ENCODE results near the gene MCC.

MCC gene

DNA sequence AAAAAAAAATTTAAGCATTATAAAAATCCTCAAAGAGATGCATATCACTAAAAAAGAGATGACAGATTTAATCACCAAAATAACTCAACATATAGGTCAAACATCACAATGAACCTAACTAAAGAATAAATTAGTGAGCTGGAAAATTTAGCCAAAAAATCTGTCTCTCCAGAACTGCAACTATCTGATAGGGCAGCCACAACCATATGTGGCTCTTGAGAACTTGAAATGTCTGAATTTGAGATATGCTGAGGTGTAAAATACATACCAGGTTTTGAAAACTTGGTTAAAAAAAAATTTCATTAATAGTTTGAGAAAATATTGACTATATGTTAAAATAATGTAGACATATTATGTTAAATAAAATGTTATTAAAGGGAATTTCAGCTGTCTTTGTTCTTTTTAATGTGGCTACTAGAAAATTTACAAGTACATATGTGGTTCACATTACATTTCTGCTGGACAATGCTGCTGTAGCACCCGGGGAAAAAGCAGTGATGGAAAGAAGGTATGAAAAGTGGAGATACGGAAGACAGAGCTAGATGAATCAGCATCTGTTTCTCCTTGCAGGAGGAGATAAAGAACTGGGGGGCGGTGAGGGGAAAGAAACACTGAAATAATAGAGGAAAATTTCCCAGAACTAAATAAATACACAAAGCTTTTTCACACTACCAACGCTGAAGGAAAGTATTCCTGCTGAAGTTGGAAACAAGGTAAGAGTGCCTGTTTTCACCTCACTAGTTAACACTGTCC, 445.6 kb downstream of the MCC start:
- DNase-seq (ENCODE audit: low read depth in 4 of 4, low spot score in 1 of 4) = no peak

DNA sequence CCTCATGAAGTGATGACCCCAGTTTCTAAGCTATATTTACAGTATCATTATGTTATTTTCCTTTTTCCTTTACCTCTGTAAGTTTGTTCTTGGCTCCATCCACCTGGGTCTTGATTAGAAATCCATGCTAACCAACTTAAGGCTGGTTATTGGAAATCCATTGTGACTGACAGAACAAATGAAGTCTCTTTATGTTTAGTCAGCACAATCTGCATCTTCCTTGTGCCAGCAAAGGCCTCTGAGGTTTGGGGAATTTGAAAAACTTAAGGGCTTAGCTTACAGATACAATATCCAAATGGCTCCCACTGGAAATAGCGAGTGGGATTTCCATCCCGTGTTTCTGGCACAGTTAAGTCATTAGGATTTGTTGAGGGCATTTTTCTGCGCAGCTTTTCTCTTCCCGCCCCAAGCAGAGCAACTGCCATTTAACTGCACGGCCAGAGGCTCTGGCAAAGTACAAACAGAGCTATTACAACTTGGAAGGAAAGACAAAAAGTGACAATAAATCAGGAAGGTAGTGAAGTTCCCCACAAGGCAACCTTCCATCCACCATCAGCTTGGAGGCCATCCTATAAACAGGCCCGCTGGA, 447.5 kb downstream of the MCC start:
- DNase-seq (ENCODE audit: low read depth in 4 of 4, low spot score in 1 of 4) = no peak

DNA sequence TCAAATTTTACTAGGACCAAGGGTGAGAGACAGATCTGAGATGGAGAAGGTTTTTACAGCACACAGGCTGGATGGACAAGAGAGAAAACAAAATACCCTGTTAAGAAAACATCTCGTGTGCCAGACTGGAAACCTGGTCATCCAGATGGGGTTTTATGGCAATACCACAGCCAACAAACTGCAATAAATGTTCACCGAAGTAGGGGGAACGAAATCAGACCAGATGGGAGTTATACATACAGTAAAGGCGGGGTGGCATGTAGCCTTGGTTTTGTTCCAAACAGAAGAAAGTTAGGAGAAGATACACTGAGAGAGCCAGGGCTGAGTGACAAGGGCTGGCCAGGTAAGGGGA, 448.3 kb downstream of the MCC start:
- no peak for DNase-seq (ENCODE audit: low read depth in 4 of 4, low spot score in 1 of 4)

DNA sequence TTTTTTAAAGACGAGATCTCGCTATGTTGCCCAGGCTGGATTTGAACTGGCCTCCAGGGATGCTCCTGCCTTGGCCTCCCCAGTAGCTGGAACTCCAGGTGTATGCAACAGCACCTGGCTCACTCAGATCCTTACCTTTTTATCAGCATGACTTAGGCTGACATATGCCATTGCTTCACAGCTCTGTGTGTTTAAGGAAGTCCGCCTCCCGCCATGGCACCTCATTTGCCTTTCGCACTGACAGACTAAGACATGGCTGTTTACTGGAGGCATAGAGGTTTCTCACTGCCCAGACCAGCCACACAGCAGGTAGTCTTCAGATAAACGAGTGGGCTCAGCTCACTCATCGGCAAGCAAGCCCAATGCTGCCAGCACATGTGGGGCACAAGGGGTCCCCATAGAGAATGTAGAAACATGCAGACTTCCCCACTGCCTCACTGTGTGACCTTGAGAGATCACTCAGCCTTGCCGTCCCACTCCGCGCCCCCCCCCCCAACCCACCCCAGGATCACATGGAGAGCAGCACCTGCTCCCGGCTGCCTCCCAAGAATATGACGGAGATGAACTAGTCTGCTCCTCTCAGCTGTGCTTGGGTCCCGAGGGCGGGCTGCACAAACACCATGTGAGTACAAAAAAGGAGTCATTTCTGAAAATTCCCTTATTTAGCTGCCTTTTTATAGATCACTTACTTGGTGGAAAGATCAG, 448.9 kb downstream of the MCC start:
- DNase-seq (ENCODE audit: low read depth in 4 of 4, low spot score in 1 of 4) = no peak

DNA sequence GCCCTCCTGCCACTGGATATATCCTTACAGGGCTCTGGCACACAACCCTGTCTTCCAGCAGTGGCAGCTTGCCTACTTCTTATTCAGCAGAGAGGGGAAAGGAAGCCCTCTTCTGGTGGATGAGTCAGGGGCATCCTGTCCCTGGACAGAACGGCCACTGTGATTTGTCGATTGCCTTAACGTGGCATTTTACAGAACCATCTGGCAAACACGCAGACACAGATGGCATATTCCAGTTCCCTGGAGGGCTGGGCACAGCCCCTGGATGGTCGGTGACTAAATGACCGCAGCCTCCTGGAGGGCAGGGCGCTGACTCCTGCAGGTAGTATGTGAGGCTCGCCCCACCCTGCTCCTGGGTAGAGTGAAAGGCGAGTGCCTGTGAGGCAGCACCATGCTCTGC, 449.5 kb downstream of the MCC start:
- no peak for DNase-seq (ENCODE audit: low read depth in 4 of 4, low spot score in 1 of 4)

DNA sequence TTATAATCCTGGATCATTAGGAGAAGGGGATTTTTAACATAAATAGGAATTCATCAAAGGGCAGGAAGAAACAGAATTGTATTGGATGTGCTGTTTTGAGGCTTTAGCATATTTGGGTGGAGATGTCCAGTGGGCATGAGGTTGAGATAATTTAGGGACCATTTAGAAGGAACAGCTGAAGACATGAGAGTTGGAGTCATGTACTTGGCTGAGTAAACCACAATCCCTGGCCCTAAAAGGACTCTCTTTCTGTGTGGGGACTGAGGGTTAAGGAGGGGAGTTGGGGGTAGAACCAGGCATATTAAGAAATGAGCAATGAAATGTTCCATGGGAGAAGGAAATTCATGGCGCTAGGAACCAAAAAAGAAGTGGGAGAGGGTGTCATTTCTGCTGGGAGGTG, 450.1 kb downstream of the MCC start:
- no peak for DNase-seq (ENCODE audit: low read depth in 4 of 4, low spot score in 1 of 4)

DNA sequence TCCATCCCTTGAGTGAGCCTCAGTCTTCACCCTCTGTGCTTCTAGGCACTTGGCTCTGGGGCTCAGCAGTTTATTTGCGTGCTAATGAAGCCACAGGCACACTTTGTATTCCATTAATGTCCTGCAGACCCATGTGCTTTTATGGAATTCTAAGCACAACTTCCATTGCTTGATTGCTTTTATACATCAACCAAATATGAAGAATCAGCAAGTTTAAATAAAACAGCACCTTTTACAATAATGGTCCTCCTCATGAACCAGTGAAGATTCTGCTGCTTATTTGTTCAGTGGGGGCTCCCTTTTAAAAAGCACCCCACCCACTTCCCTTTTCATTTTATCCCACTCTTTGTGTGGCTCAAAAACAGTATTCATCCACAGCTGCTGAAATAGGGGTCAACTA, 451.4 kb downstream of the MCC start:
- no peak for DNase-seq (ENCODE audit: low read depth in 4 of 4, low spot score in 1 of 4)

DNA sequence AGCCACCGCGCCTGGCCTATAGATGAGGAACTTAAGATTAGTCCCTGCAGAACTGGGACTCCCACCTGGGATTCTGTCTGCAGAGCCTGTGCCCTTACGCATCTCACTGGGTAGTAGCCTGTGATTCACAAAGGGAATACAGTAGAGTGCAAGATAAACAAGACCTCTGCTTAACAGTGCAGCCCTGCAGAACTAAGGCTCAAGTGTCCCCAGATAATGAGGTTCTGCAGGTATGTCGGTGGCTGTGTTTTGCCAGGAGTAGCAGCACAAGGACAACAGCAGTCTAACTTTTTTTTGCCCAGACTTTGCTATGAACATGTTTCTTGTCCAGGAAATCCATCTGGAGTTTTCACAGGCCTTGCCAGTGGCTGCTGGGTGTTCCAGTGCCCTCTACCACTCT, 451.9 kb downstream of the MCC start:
- no peak for DNase-seq (ENCODE audit: low read depth in 4 of 4, low spot score in 1 of 4)

DNA sequence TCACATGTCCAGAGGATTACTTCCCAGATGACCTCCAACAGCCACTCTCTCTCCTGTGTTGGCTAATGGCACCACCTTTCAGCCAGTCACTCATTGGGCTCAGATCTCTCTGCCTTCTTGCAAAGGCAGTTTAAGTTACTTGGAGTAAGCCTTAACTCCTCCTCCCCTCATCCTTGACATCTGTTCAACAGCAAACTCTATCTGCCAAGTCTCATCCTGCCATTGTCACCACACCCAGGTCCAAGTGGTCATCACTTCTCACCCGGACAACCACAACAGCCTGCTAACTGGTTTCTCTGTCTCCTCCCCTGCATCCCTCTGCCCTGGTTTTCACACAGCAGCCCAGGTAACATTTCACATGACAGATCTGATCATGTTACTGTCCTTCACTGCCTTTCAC, 453.2 kb downstream of the MCC start:
- DNase-seq (ENCODE audit: low read depth in 4 of 4, low spot score in 1 of 4) = no peak

DNA sequence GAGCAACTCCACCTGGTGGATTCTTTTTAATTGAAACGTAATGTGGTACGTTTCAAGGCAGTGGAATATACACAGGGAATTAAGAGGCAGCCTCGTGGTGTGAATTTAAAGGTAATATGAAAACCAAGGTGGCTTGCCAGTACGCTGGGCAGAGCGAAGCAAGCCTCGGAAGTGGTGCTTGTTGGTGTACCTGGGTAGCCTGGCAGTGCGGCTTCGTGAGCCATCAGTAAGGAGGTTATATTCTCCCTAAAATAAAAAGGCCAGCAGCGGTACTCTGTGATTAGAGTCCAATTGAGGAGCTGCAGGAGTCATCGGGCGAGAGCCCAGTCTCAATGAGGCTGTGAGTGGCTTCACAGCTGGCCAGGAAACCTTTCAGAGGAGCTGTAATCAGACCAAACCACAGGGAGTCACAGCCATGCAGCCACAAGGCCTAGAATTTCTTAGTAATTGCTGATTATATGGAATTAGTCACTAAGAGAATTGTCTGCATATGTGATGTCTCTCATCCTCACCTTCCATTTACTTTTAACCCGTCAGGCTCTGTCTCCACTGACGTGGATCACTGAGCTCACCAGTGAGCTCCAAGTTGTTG, 454.0 kb downstream of the MCC start:
- no peak for DNase-seq (ENCODE audit: low read depth in 4 of 4, low spot score in 1 of 4)

DNA sequence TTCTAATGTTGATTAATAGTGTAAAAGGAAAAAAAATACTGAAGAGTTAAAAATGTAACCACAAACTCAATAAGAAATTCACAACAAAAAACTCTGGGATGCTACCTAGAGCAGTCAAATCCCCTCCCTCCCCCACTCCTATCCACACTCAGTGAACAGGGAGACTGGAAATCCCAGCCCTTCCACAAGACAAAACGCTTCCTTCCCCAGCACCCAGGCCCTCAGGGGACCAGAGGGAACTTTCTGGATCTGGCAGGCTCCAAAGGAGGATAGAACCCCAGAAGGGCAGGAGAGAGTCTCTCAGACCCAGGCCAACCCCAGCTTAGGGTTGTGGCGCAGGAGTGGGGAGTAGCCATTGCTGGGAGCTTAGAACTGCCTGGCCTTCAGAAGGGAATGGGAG, 456.7 kb downstream of the MCC start:
- no peak for DNase-seq (ENCODE audit: low read depth in 4 of 4, low spot score in 1 of 4)

DNA sequence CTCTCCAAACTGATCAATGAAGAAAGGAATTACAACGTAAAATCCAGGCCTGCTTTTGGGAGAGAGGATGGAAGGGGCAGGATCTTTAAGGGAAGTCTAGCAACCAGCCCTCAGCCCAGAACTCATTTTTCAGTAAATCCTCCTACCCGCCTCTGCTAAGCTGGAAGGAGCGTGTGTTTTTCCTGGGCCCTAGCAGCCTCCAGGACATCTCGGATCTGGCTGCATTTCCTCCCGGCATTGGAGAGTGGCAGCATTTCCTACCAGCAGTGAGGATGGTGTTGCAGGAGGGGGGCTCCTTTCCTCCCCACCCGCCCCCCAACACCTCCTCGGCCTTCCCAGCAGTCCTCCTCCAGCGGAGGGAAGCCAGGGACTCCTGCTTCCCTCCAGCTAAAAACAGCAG, 457.1 kb downstream of the MCC start:
- DNase-seq (ENCODE audit: low read depth in 4 of 4, low spot score in 1 of 4) = no peak

DNA sequence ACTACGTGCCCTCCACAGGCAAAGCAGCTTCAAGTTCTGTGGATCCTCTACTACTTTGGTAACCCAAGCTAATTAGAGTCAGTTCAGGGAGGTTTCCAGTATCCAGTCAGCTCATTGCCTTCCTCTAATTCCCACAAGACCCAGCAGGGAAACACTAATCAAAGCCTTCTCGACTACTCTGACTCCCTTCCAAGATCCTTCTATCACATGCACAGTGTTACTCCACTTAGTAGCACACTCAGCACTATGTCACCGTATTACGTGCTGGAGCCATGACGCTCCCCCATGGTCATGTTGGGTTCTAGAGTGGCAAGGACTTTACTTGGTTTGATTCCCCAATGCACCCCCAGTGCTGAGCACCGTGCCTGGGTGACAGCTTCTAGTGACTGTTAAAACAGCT, 458.6 kb downstream of the MCC start:
- no peak for DNase-seq (ENCODE audit: low read depth in 4 of 4, low spot score in 1 of 4)

DNA sequence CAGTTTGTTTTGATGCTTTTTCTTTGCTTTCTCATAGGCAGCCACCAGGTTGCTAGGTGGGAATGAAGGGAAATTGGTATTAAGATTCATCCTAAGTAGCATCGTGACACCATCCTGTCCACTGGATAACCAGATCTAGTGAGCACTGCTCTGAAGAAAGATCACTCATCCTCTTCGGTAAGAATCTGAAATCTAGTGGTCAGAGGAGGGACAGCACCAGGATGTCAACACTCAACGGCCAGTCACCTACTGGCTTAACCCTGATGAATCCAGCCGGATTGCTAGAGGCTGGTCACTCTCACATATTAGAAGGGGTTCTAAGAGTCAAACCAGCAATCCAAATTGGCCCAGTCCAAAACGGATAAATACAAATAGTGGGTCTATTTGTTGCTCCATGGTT, 460.8 kb downstream of the MCC start:
- DNase-seq (ENCODE audit: low read depth in 4 of 4, low spot score in 1 of 4) = no peak

DNA sequence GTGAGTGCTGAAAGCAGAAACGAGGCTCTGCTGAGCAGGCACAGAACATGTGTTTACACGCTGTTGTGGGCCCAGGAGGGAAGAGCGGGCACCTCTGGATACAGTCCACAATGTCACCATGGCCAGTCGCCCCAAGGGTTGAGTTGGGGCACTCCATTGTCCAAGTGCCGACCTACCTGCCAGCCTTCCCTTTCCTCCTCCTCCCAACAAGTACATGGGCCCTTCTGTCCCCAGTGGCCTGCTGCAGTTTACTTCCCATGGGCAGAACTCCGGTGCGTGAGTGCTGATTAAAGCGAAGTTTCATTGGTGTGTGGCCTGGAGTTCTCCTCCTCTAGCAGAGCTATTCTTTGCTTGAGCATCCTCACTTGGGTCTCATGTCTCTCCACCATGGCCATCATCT, 461.2 kb downstream of the MCC start:
- no peak for DNase-seq (ENCODE audit: low read depth in 4 of 4, low spot score in 1 of 4)

DNA sequence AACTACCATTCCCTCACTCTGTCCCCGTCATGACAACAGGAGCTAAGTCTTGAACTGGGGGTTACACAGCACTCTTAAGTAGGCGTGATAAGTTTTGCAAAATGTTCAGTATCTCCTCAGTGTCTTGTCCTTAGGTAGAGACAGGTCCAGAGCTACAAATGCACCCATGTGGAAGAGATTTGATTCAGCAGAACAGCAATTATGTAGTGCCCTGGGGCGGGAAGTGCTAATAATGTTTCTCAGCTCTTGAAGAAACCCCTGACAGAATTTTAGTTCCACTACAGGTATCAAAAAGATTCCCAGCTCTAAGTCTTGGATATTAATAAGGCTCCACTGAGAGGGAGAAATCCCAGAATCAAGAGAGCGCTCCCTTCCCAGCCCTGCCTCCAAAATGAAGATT, 462.0 kb downstream of the MCC start:
- DNase-seq (ENCODE audit: low read depth in 4 of 4, low spot score in 1 of 4) = no peak

DNA sequence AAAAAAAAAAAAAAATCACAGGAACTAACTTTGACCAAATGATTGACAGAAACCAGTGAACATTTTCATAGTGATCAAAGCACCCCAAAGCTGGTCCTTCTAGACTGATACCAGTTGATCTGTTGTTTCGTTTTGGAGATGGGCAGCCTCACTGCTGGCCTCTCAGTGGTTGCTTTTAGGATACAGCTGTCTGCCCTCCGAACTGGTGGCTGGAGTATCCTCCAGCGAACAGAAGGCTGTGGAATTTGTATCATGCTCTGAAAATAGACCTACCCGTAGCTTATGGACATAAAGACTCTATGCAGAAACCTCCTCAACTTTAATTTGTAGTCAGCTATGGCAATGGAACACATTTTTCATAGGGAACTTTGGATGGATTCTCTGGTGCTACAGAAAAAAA, 462.7 kb downstream of the MCC start:
- DNase-seq (ENCODE audit: low read depth in 4 of 4, low spot score in 1 of 4) = no peak

DNA sequence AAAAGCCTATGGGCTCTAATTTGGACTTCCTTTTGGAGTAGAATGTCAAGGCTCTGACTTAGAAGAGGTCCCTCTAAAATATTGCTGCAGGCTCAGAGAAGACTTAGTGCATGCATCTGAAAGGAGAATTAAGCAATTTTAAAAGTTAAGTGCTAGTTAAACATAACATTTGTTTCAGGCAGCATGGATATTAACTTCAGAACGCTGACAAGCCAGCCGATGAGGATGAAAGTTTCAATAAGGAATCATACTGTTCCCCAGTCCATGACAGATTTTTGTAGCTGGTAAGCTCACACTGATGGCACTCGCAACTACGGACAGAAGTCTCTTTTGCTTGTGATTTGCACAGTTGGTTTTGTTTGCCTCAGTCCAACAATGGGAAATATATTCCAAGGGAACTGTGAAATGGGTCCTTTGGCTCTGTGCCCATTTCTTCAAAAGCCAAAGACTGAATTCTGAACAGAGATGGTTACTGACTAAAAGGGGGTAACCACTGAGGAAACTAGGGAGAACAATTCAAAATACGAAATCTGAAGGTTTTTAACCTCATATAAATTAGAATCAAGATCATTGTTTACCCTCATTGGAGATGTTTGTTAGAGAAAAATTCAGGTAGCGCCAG, 464.1 kb downstream of the MCC start:
- DNase-seq (ENCODE audit: low read depth in 4 of 4, low spot score in 1 of 4) = no peak

DNA sequence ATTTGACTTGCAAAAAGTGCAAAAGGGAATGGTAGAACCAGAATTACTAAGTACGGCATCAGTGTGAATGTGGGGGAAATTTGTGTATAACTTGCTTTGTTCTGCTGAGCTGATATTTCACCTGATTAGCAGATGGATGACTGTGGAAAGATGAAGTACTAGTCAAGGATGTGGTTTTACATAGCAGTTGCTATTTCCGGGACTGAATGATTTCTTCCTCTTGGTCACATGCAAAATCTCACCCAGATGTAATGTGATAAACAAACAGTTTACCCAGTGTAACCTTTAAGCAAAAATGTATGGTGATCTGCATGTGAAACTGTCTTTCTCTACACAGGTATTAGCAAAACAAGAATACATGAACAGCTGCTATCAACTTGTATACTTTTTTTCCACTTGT, 465.6 kb downstream of the MCC start:
- DNase-seq (ENCODE audit: low read depth in 4 of 4, low spot score in 1 of 4) = no peak

DNA sequence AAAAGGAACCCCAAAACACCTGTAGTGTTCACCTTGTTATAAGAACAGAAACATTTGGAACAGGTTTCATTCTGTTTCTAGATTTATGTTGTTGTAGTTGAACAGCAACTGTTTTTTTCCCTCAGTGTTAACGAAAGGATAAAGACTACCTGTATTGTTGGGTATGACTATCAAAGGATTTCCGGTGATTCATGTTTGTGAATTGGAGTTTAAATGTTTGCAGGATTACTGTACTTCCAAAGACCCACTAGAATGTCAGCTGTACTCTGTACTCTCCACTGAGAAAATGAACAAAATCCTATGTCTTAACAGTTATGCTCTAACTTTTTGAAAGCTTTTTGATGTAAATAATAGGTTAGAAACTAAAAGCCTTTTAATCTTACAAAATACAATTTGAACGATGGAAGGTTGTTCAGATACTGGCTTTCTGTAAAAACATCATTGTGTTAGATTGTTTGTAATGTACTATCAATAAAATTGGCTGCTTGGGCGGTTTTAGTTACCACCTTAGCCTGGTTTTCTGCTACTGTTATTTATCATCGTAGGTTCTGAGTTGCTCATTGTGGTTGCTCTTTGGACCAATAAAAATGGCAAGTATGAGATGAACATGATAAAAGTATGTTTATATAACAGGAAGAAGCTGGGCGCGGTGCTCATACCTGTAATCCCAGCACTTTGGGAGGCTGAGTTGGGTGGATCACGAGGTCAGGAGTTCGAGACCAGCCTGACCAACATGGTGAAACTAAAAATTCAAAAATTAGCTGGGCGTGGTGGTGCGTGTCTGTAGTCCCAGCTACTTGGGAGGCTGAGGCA, 467.6 kb downstream of the MCC start:
- DNase-seq (ENCODE audit: low read depth in 4 of 4, low spot score in 1 of 4) = no peak
